Smooth muscle cell (in vitro differentiated cells): Measurements from ENCODE around the gene TMEM19. TPM values are rescaled to one million over a fixed set of nuclear protein-coding genes. Genes with fewer than 3 reads are reported as not detected.

Experiments
- DNase-seq: peaks from one replicate; lab custom pipeline; 2025; ENCODE audit not compliant: unreplicated experiment; lab: John Stamatoyannopoulos, UW
- H2AFZ ChIP-seq: fragments of 200-600 bp; sonication (generic); 2 replicates; pipeline ENCODE4 v1.6.0; 2016; ENCODE audit warnings: antibody characterized with exemption, low read depth, mild to moderate bottlenecking
- H3F3A ChIP-seq: fragments of 200-600 bp; sonication (generic); 2 replicates; pipeline ENCODE4 v1.6.0; 2017; ENCODE audit warnings: antibody characterized with exemption, low read depth
- H3K27ac ChIP-seq: fragments of 200-600 bp; sonication (generic); 2 replicates; pipeline ENCODE4 v1.5.1; 2016; ENCODE audit warnings: low read depth, mild to moderate bottlenecking
- H3K27me3 ChIP-seq: fragments of 200-600 bp; sonication (generic); 2 replicates; pipeline ENCODE4 v1.6.1; 2016; ENCODE audit warnings: low read depth, mild to moderate bottlenecking
- H3K36me3 ChIP-seq: fragments of 200-600 bp; sonication (generic); 2 replicates; pipeline ENCODE4 v1.5.1; 2016; ENCODE audit warnings: low read depth
- H3K4me1 ChIP-seq: fragments of 200-600 bp; sonication (generic); 2 replicates; pipeline ENCODE4 v1.5.1; 2016; ENCODE audit warnings: low read depth
- H3K4me2 ChIP-seq: fragments of 200-600 bp; sonication (generic); 2 replicates; pipeline ENCODE4 v1.6.0; 2016; ENCODE audit warnings: mild to moderate bottlenecking
- H3K4me3 ChIP-seq: fragments of 200-600 bp; sonication (generic); 2 replicates; pipeline ENCODE4 v1.5.1; 2016; ENCODE audit warnings: mild to moderate bottlenecking
- H3K79me2 ChIP-seq: fragments of 200-600 bp; sonication (generic); 2 replicates; pipeline ENCODE4 v1.6.0; 2016; ENCODE audit warnings: low read depth, mild to moderate bottlenecking
- H3K9ac ChIP-seq: fragments of 200-600 bp; sonication (generic); 2 replicates; pipeline ENCODE4 v1.6.0; 2016; ENCODE audit warnings: low read depth
- H3K9me3 ChIP-seq: fragments of 200-600 bp; sonication (generic); replicated peaks from 2 replicates; pipeline ENCODE4 v1.5.1; 2016; ENCODE audit warnings: low read depth
- H4K20me1 ChIP-seq: fragments of 200-600 bp; sonication (generic); 2 replicates; pipeline ENCODE4 v1.6.0; 2016; ENCODE audit warnings: low read depth
- CTCF ChIP-seq: fragments of 200-600 bp; sonication (generic); IDR thresholded peaks from 2 replicates; pipeline ENCODE4 v1.5.1; 2017; ENCODE audit warnings: borderline replicate concordance, mild to moderate bottlenecking, antibody characterized with exemption; ENCODE audit not compliant: insufficient read depth, poor library complexity, severe bottlenecking
- WGBS: methylation state at CpG from one replicate; pipeline ENCODE4 v1.1.7; 2016; ENCODE audit warnings: low lambda C conversion rate; 5-methylcytosine and 5-hydroxymethylcytosine counted together
- polyA plus RNA-seq: library from polyadenylated mRNA; unstranded; fragments of >200 nt; fragmentation: Nextera tagmentation; extraction: Ambion mirVana; gene quantifications from 2 replicates; pipeline ENCODE4 v1.2.1, GENCODE V29; 2016
- total RNA-seq: library from RNA; depleted of rRNA; stranded (reverse); fragments of >200 nt; gene quantifications from 2 replicates; pipeline ENCODE4 v1.2.3, GENCODE V29; 2014

Gene TMEM19
- total and polyA plus RNA-seq, 2 experiments from 2014 or later, result 8.3 to 19.6 TPM

GRCh38 chr12:71731439-71732356, 45.8 kb downstream of the TMEM19 start:
- Histone ChIP-seq H3K27ac (peak overlapping the region; percentile 74), H3K9ac (no peak overlapping the region), H4K20me1 (no peaks in the 10 kb centered on the region), H3K4me1 (no peaks in the 10 kb centered on the region), H3F3A (no peaks in the 10 kb centered on the region), H3K4me2 (no peak overlapping the region), H3K9me3 (no peaks in the 10 kb centered on the region), H3K36me3 (no peaks in the 10 kb centered on the region), H3K27me3 (no peaks in the 10 kb centered on the region), H3K79me2 (no peaks in the 10 kb centered on the region), H3K4me3 (no peak overlapping the region), H2AFZ (peak overlapping the region; percentile 29)
- 72% methylated on average over 21 of the region's 21 CpGs for WGBS
- DNase-seq, result no peak
- no peak for TF ChIP-seq CTCF

- H3K4me3 ChIP-seq, result no peak overlapping the region
- no peak for TF ChIP-seq CTCF
- 93% methylated on average over 3 of the region's 3 CpGs for WGBS
- no peaks in the 10 kb centered on the region for H3K79me2 ChIP-seq
- H3K9me3 ChIP-seq, result no peaks in the 10 kb centered on the region
- H3K4me2 ChIP-seq, result no peak overlapping the region
- H3K27ac ChIP-seq, result no peak overlapping the region
- H3K4me1 ChIP-seq, result no peaks in the 10 kb centered on the region
- no peaks in the 10 kb centered on the region for H3F3A ChIP-seq
- H2AFZ ChIP-seq, result no peak overlapping the region
- H4K20me1 ChIP-seq, result no peaks in the 10 kb centered on the region
- DNase-seq, result no peak
- H3K27me3 ChIP-seq, result no peaks in the 10 kb centered on the region
- no peak overlapping the region for H3K9ac ChIP-seq
- no peaks in the 10 kb centered on the region for H3K36me3 ChIP-seq
Measured at GRCh38 chr12:71732357-71732712, 46.5 kb downstream of the TMEM19 start.

GRCh38 chr12:71737197-71737596, 51.3 kb downstream of the TMEM19 start:
- H3K9me3 ChIP-seq, result no peaks in the 10 kb centered on the region
- H3K27me3 ChIP-seq, result no peaks in the 10 kb centered on the region
- H2AFZ ChIP-seq, result no peak overlapping the region
- no peak overlapping the region for H3K4me2 ChIP-seq
- no peak overlapping the region for H3K9ac ChIP-seq
- H3K4me1 ChIP-seq, result no peaks in the 10 kb centered on the region
- H3K4me3 ChIP-seq, result no peak overlapping the region
- H4K20me1 ChIP-seq, result no peaks in the 10 kb centered on the region
- no peaks in the 10 kb centered on the region for H3K79me2 ChIP-seq
- H3F3A ChIP-seq, result no peaks in the 10 kb centered on the region
- DNase-seq, result no peak
- WGBS, result 79% methylated on average over 1 of the region's 1 CpG
- H3K27ac ChIP-seq, result no peak overlapping the region
- TF ChIP-seq CTCF, result no peak
- H3K36me3 ChIP-seq, result no peaks in the 10 kb centered on the region

- 0% methylated on average over 1 of the region's 1 CpG for WGBS
- TF ChIP-seq CTCF, result no peak
- H3K4me2 ChIP-seq, result no peak overlapping the region
Measured at GRCh38 chr12:71742998-71743397, 57.1 kb downstream of the TMEM19 start.

More at GRCh38 chr12:71742998-71743397, 57.1 kb downstream of the TMEM19 start:
- H3K27ac ChIP-seq, result no peak overlapping the region
- H3K27me3 ChIP-seq, result no peaks in the 10 kb centered on the region
- no peaks in the 10 kb centered on the region for H3K79me2 ChIP-seq
- no peaks in the 10 kb centered on the region for H3F3A ChIP-seq
- no peaks in the 10 kb centered on the region for H3K36me3 ChIP-seq
- H3K4me1 ChIP-seq, result no peaks in the 10 kb centered on the region
- no peak overlapping the region for H3K4me3 ChIP-seq
- H2AFZ ChIP-seq, result no peak overlapping the region
- H4K20me1 ChIP-seq, result no peaks in the 10 kb centered on the region
- H3K9me3 ChIP-seq, result no peaks in the 10 kb centered on the region
- no peak for DNase-seq
- no peak overlapping the region for H3K9ac ChIP-seq
